Measurements from ENCODE around the gene KRTAP10-11.

KRTAP10-11 gene

DNA sequence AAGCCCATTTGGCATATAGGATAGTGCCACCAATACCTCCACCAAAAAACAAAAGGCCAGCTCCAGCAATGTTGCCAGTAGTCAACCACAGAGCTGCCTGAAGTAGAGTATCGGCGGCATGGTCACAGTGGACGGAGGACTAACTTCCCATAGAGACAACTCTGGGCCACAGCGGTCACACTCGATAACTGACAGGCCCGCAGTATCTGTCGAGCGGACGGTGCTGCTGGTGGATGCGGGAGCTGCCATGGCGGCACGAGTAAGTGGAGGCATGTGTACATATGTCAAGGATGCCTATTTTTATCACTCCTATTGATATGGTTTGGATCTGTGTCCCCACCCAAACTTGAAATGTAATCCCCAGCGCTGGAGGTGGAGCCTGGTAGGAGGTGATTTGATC lies 31.7 kb downstream of the KRTAP10-11 start:
- Histone ChIP-seq H4K12ac (ENCODE audit: low read depth, low read length) (no peak overlapping the region), H4K8ac (ENCODE audit: low read depth, low read length) (no peak overlapping the region), H2BK120ac (ENCODE audit: insufficient read depth, low read length, poor library complexity) (no peak overlapping the region), H2AFZ (ENCODE audit: insufficient read depth, low read length, poor library complexity) (no peak overlapping the region), H2AK5ac (ENCODE audit: low read length) (no peak overlapping the region), H3K79me2 (ENCODE audit: control insufficient read depth, insufficient read depth, low read length, poor library complexity) (no peaks in the 10 kb centered on the region), H3K4me1 (ENCODE audit: control insufficient read depth in 1 of 2, insufficient read depth in 2 of 2, low read length in 2 of 2) (no peaks in the 10 kb centered on the region), H3K4me2 (ENCODE audit: low read length) (no peak overlapping the region), H3K9me3 (ENCODE audit: insufficient read depth, low read depth, low read length) (no peaks in the 10 kb centered on the region), H4K91ac (ENCODE audit: low read depth, low read length) (no peak overlapping the region), H2BK12ac (ENCODE audit: low read length) (no peak overlapping the region), H3K14ac (ENCODE audit: low read length) (no peak overlapping the region), H3K9ac (ENCODE audit: low read length) (no peak overlapping the region), H3K36me3 (ENCODE audit: control insufficient read depth in 1 of 2, insufficient read depth in 2 of 2, low read length in 2 of 2) (no peaks in the 10 kb centered on the region), H2BK5ac (ENCODE audit: low read depth, low read length, poor library complexity) (no peak overlapping the region), H3K4me3 (ENCODE audit: low read depth, low read length) (no peak overlapping the region), H3K27ac (ENCODE audit: low read depth, low read length) (no peak overlapping the region), H3K4ac (ENCODE audit: low read depth, low read length) (no peak overlapping the region), H3K79me1 (ENCODE audit: low read length) (no peaks in the 10 kb centered on the region), H3K27me3 (ENCODE audit: insufficient read depth, low read length) (no peaks in the 10 kb centered on the region), H3K18ac (ENCODE audit: low read length) (no peak overlapping the region), H3K23ac (ENCODE audit: low read length) (no peak overlapping the region)
- no CpG with 5 or more reads among the region's 13 CpGs for WGBS (ENCODE audit: extremely low coverage, insufficient coverage, insufficient read length)
- DNase-seq = no peak

DNA sequence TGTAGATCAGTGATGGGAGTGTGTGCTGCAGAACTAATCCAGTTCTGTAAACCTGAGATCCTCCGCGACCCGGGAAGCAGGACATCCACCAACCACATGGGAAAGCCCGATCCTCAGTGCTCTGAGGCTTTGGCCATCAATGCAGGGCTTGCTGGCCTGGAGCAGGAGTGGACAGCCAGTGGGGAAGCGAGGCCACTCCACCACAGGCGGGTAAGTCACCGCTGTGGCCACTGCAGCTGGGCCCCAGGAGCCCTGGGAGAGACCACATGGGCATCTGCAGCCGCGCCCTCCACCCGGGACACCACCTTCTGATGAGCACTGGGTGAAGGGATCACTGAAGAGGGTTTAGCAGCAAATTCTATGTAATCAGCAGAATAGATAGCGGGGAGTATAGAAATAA lies 34.9 kb downstream of the KRTAP10-11 start:
- Histone ChIP-seq H3K79me2 (ENCODE audit: control insufficient read depth, insufficient read depth, low read length, poor library complexity) (no peaks in the 10 kb centered on the region), H3K9ac (ENCODE audit: low read length) (no peak overlapping the region), H3K18ac (ENCODE audit: low read length) (no peak overlapping the region), H2BK5ac (ENCODE audit: low read depth, low read length, poor library complexity) (no peak overlapping the region), H2AFZ (ENCODE audit: insufficient read depth, low read length, poor library complexity) (no peak overlapping the region), H3K4me2 (ENCODE audit: low read length) (no peak overlapping the region), H3K14ac (ENCODE audit: low read length) (no peak overlapping the region), H4K12ac (ENCODE audit: low read depth, low read length) (no peak overlapping the region), H4K91ac (ENCODE audit: low read depth, low read length) (no peak overlapping the region), H3K4ac (ENCODE audit: low read depth, low read length) (no peak overlapping the region), H3K23ac (ENCODE audit: low read length) (no peak overlapping the region), H3K9me3 (ENCODE audit: insufficient read depth, low read depth, low read length) (peaks cover 2% of the 10 kb centered on the region), H2AK5ac (ENCODE audit: low read length) (no peak overlapping the region), H3K79me1 (ENCODE audit: low read length) (no peaks in the 10 kb centered on the region), H3K4me1 (ENCODE audit: control insufficient read depth in 1 of 2, insufficient read depth in 2 of 2, low read length in 2 of 2) (no peaks in the 10 kb centered on the region), H3K27me3 (ENCODE audit: insufficient read depth, low read length) (no peaks in the 10 kb centered on the region), H3K36me3 (ENCODE audit: control insufficient read depth in 1 of 2, insufficient read depth in 2 of 2, low read length in 2 of 2) (no peaks in the 10 kb centered on the region), H4K8ac (ENCODE audit: low read depth, low read length) (no peak overlapping the region), H3K27ac (ENCODE audit: low read depth, low read length) (no peak overlapping the region), H2BK120ac (ENCODE audit: insufficient read depth, low read length, poor library complexity) (no peak overlapping the region), H2BK12ac (ENCODE audit: low read length) (no peak overlapping the region), H3K4me3 (ENCODE audit: low read depth, low read length) (no peak overlapping the region)
- WGBS (ENCODE audit: extremely low coverage, insufficient coverage, insufficient read length) = no CpG with 5 or more reads among the region's 11 CpGs
- no peak for DNase-seq

DNA sequence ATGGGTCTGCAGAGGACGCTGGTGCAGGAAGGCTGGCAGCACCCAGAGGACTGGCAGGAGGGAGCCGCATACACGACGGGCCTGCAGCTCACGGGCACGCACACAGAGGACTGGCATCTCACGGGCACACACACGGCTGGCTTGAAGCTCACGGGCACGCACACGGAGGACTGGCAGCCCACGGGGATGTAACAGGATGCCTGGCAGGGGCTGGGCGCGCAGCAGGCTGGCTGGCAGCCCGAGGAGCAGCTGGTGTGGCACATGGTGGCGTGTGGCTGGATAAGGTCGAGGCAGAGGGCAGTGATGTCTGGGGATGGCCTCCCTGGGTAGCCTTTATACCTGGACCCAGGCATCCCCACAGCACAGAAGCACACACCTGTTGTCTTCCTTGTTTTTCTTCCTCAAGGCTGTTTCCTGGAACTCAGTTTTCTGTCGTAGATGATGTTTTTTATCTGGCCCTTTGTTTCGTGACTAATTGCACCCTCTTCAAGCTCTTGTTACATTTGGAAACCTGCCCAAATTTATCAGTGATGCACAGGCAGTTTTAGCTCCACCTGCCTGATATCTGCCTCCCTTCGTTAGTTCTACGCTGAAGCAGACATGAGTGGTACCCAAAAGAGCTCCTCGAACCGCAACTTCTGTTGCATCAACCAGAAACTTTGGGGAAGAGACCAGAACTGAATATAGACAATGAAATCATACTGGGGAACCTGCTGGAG lies 35.8 kb downstream of the KRTAP10-11 start, which contains the start of gene KRTAP12-1:
TSS of gene KRTAP12-1 (minus strand) at position 303 of the 719 bp plus-strand sequence. CDS start at position 263, 40 bp downstream.
- Histone ChIP-seq H2BK5ac (ENCODE audit: low read depth, low read length, poor library complexity) (no peak within 1 kb of the TSS), H3K27ac (ENCODE audit: low read depth, low read length) (no peak within 1 kb of the TSS), H3K4me2 (ENCODE audit: low read length) (no peak within 1 kb of the TSS), H3K4me1 (ENCODE audit: control insufficient read depth in 1 of 2, insufficient read depth in 2 of 2, low read length in 2 of 2) (no peaks in the 10 kb centered on the region), H4K8ac (ENCODE audit: low read depth, low read length) (no peak within 1 kb of the TSS), H3K79me1 (ENCODE audit: low read length) (no peaks in the 10 kb centered on the region), H4K12ac (ENCODE audit: low read depth, low read length) (no peak within 1 kb of the TSS), H3K4ac (ENCODE audit: low read depth, low read length) (no peak within 1 kb of the TSS), H4K91ac (ENCODE audit: low read depth, low read length) (no peak within 1 kb of the TSS), H2BK12ac (ENCODE audit: low read length) (no peak within 1 kb of the TSS), H3K23ac (ENCODE audit: low read length) (no peak within 1 kb of the TSS), H2AK5ac (ENCODE audit: low read length) (no peak within 1 kb of the TSS), H3K79me2 (ENCODE audit: control insufficient read depth, insufficient read depth, low read length, poor library complexity) (no peaks in the 10 kb centered on the region), H2AFZ (ENCODE audit: insufficient read depth, low read length, poor library complexity) (no peak within 1 kb of the TSS), H3K36me3 (ENCODE audit: control insufficient read depth in 1 of 2, insufficient read depth in 2 of 2, low read length in 2 of 2) (no peaks in the 10 kb centered on the region), H3K9me3 (ENCODE audit: insufficient read depth, low read depth, low read length) (peaks cover 2% of the 10 kb centered on the region), H3K14ac (ENCODE audit: low read length) (no peak within 1 kb of the TSS), H2BK120ac (ENCODE audit: insufficient read depth, low read length, poor library complexity) (no peak within 1 kb of the TSS), H3K18ac (ENCODE audit: low read length) (no peak within 1 kb of the TSS), H3K9ac (ENCODE audit: low read length) (no peak within 1 kb of the TSS), H3K4me3 (ENCODE audit: low read depth, low read length) (no peak within 1 kb of the TSS), H3K27me3 (ENCODE audit: insufficient read depth, low read length) (no peaks in the 10 kb centered on the region)
- WGBS (ENCODE audit: extremely low coverage, insufficient coverage, insufficient read length) = no CpG with 5 or more reads among the region's 23 CpGs
- DNase-seq = no peak

DNA sequence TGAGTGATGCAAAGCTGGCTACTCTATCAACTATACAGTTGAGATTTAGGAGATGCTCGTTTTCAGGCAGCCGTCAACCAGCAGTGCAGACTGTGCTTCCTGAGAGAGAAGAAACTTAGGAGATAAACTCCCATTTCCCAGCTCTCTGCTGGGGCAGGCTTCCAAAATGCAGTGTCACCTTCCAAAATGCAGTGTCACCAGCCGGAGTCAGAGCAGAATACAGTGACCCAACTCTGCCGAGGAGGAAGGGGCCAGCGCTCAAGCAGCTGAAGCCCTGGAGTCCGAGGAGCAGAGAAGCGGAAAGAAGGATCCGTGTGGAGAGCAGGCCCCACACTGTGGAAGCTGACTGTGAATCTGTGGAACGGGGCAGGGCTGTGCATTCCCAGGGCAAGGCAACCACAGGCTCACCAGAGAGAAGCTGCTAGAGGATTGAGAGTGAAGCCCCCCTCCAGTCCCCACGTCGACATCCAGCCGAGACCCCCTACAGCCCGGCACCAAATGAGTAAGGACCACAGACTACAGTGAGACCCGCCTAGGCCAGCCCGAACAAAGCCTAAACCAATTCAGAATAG lies 36.5 kb downstream of the KRTAP10-11 start:
- H3K14ac ChIP-seq (ENCODE audit: low read length) = no peak overlapping the region
- no peak overlapping the region for H4K8ac ChIP-seq (ENCODE audit: low read depth, low read length)
- no peak overlapping the region for H2AK5ac ChIP-seq (ENCODE audit: low read length)
- no peak overlapping the region for H3K9ac ChIP-seq (ENCODE audit: low read length)
- H3K79me1 ChIP-seq (ENCODE audit: low read length) = no peaks in the 10 kb centered on the region
- no peaks in the 10 kb centered on the region for H3K4me1 ChIP-seq (ENCODE audit: control insufficient read depth in 1 of 2, insufficient read depth in 2 of 2, low read length in 2 of 2)
- peaks cover 2% of the 10 kb centered on the region for H3K9me3 ChIP-seq (ENCODE audit: insufficient read depth, low read depth, low read length)
- no peak for DNase-seq
- H3K79me2 ChIP-seq (ENCODE audit: control insufficient read depth, insufficient read depth, low read length, poor library complexity) = no peaks in the 10 kb centered on the region
- no peak overlapping the region for H4K91ac ChIP-seq (ENCODE audit: low read depth, low read length)
- no peak overlapping the region for H3K18ac ChIP-seq (ENCODE audit: low read length)
- no peak overlapping the region for H2BK12ac ChIP-seq (ENCODE audit: low read length)
- no peak overlapping the region for H3K4me2 ChIP-seq (ENCODE audit: low read length)
- H4K12ac ChIP-seq (ENCODE audit: low read depth, low read length) = no peak overlapping the region
- no peak overlapping the region for H3K27ac ChIP-seq (ENCODE audit: low read depth, low read length)
- H2BK5ac ChIP-seq (ENCODE audit: low read depth, low read length, poor library complexity) = no peak overlapping the region
- no peak overlapping the region for H3K4ac ChIP-seq (ENCODE audit: low read depth, low read length)
- no peak overlapping the region for H2BK120ac ChIP-seq (ENCODE audit: insufficient read depth, low read length, poor library complexity)
- no CpG with 5 or more reads among the region's 15 CpGs for WGBS (ENCODE audit: extremely low coverage, insufficient coverage, insufficient read length)
- no peak overlapping the region for H3K23ac ChIP-seq (ENCODE audit: low read length)
- H2AFZ ChIP-seq (ENCODE audit: insufficient read depth, low read length, poor library complexity) = no peak overlapping the region
- no peaks in the 10 kb centered on the region for H3K36me3 ChIP-seq (ENCODE audit: control insufficient read depth in 1 of 2, insufficient read depth in 2 of 2, low read length in 2 of 2)
- H3K4me3 ChIP-seq (ENCODE audit: low read depth, low read length) = no peak overlapping the region
- H3K27me3 ChIP-seq (ENCODE audit: insufficient read depth, low read length) = no peaks in the 10 kb centered on the region

Data from trophoblast cell (in vitro differentiated cells and primary cell).